Activated CD4-positive, alpha-beta T cell treated with anti-CD3 and anti-CD28 coated beads, Interleukin-2, amount 50 U/mL, for 24 hours (primary cell): Measurements from ENCODE around the gene MTA1.

Experiments used
- DNase-seq, 2 donors: peaks; one replicate each; pipeline ENCODE4 v3.0.0-alpha.2; 2020; ENCODE audit warnings: low read depth in 1 of 2, low spot score in 1 of 2

Gene MTA1

GRCh38 chr14:105519946-105520698, 100.5 kb downstream of the MTA1 start:
- DNase-seq, result no peak
